ENCODE data around the gene DLST. TPM values are rescaled to one million over a fixed set of nuclear protein-coding genes. Genes with fewer than 3 reads are reported as not detected.

The DLST gene
- total RNA-seq: 10 to 100 TPM; 76.1 to 80.3 TPM
- 10 to 100 TPM; 34.7 to 69.4 TPM for polyA plus RNA-seq
- long read RNA-seq, donor 1, partial matches to known transcripts: 1 of 4 reads
- long read RNA-seq, donor 1, other reads (novel, unspliced or antisense): 1 of 4 reads
- long read RNA-seq, donor 2, partial matches to known transcripts: 3 of 6 reads
- long read RNA-seq, donor 2, other reads (novel, unspliced or antisense): 2 of 6 reads

- H3K4me1 ChIP-seq (ENCODE audit: control insufficient read depth in 1 of 2, insufficient read depth in 2 of 2, low read length in 2 of 2): peaks cover 0 to 9% of the 10 kb centered on the region in 2 donors
- intact Hi-C loops (cut with DNase I): no loop called here
Measured at GRCh38 chr14:74881431-74882102, at the start of gene DLST. TSS of gene DLST (plus strand) at chr14:74881916. CDS start at chr14:74881954, 38 bp downstream.

DNA sequence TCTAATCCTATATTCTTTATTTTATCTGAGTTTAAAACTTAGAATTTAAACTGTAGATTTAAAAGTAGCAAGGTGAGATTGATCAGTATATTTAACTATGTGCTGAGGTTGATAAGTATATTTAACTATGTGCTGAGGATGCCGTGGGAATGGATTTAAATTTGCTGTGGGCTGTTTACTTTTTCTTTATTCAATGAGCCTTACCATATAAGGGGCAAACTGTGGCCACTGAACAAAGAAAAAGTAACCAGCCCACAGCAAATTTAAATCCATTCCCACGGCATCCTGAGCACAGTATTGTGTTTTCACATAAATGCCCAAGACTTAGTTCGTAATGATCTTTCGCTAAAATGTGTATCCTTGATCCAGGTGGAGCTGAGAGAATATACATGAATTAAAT, 48.9 kb upstream of the DLST start:
- intact Hi-C loops (cut with DNase I): no loop called here
- no peak overlapping the region for H3K4me3 ChIP-seq (ENCODE audit: low read length in 2 of 2)

More at GRCh38 chr14:74881431-74882102, at the start of gene DLST:
- no peaks in the 10 kb centered on the region for H3K9me3 ChIP-seq (ENCODE audit: control insufficient read depth, low read length)
- no peaks in the 10 kb centered on the region for H3K36me3 ChIP-seq (ENCODE audit: control insufficient read depth in 1 of 2, insufficient read depth in 2 of 2, low read length in 1 of 2)
- H3K27ac ChIP-seq (ENCODE audit: low read depth in 1 of 2, low read length in 2 of 2): peak within 1 kb of the TSS; percentile 14 to 71
- DNase-seq: peak; percentile 91 to 96
- H3K4me3 ChIP-seq (ENCODE audit: low read length in 2 of 2): peak within 1 kb of the TSS; percentile 89 to 98
- peak; percentile 98 for ATAC-seq (ENCODE audit: low FRiP score)
- 0% methylated on average over 41 to 53 of the region's 53 CpGs for WGBS, 2 donors
- no peaks in the 10 kb centered on the region for H3K27me3 ChIP-seq (ENCODE audit: control insufficient read depth in 1 of 2, insufficient read depth in 2 of 2, low read length in 1 of 2)

GRCh38 chr14:74834692-74835392, 46.9 kb upstream of the DLST start:
- ATAC-seq (ENCODE audit: low FRiP score) (no peak), DNase-seq (no peak)
- WGBS, 2 donors: 58 to 75% methylated on average over 5 of the region's 5 CpGs
- intact Hi-C loops (cut with DNase I): no loop called here
- H3K4me1 ChIP-seq (ENCODE audit: control insufficient read depth in 1 of 2, insufficient read depth in 2 of 2, low read length in 2 of 2): no peaks in the 10 kb centered on the region
- no peak overlapping the region for H3K27ac ChIP-seq (ENCODE audit: low read depth in 1 of 2, low read length in 2 of 2)
- H3K9me3 ChIP-seq (ENCODE audit: control insufficient read depth, low read length): no peaks in the 10 kb centered on the region
- H3K27me3 ChIP-seq (ENCODE audit: control insufficient read depth in 1 of 2, insufficient read depth in 2 of 2, low read length in 1 of 2): no peaks in the 10 kb centered on the region
- no peak overlapping the region for H3K4me3 ChIP-seq (ENCODE audit: low read length in 2 of 2)
- peaks cover 0 to 5% of the 10 kb centered on the region in 2 donors for H3K36me3 ChIP-seq (ENCODE audit: control insufficient read depth in 1 of 2, insufficient read depth in 2 of 2, low read length in 1 of 2)

More for the DNA sequence above, 48.9 kb upstream of the DLST start:
- no peaks in the 10 kb centered on the region for H3K9me3 ChIP-seq (ENCODE audit: control insufficient read depth, low read length)
- no peaks in the 10 kb centered on the region for H3K4me1 ChIP-seq (ENCODE audit: control insufficient read depth in 1 of 2, insufficient read depth in 2 of 2, low read length in 2 of 2)
- WGBS, 2 donors: 90 to 94% methylated on average over 4 of the region's 4 CpGs
- ATAC-seq (ENCODE audit: low FRiP score): no peak
- no peak overlapping the region for H3K27ac ChIP-seq (ENCODE audit: low read depth in 1 of 2, low read length in 2 of 2)
- no peaks in the 10 kb centered on the region for H3K27me3 ChIP-seq (ENCODE audit: control insufficient read depth in 1 of 2, insufficient read depth in 2 of 2, low read length in 1 of 2)
- DNase-seq: no peak
- H3K36me3 ChIP-seq (ENCODE audit: control insufficient read depth in 1 of 2, insufficient read depth in 2 of 2, low read length in 1 of 2): peaks cover 3 to 5% of the 10 kb centered on the region in 2 donors

DNA sequence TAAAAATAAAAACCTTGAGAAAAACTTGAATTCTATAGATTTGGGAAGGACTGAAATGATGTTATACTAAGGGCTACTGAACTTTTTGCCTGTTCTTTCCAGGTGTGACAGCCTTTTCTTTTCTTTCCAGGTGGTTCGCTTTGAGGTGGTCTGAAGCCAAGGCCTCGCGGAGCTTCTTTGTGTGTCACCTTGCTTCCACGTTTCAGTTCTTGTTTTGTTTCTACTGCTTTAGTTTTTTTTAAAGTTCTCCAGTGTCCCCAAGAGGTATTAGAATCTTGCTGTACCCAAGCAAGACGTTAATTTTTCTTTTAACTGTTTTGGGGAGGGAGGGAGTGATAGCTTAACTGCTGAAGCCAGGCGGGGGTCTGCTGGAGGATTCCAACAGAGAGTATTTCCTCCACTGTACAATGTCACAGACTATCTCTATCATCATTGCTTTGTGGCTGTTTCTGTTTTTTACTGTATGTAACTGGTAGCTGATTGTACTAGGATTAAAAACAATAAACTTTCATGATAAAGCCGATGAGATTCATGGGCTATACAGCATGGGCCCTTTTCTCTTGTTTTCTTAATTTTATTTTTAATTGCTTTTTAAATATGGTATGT, 46.0 kb upstream of the DLST start:
- peaks cover 1 to 3% of the 10 kb centered on the region in 2 donors for H3K36me3 ChIP-seq (ENCODE audit: control insufficient read depth in 1 of 2, insufficient read depth in 2 of 2, low read length in 1 of 2)
- H3K4me1 ChIP-seq (ENCODE audit: control insufficient read depth in 1 of 2, insufficient read depth in 2 of 2, low read length in 2 of 2): no peaks in the 10 kb centered on the region
- ATAC-seq (ENCODE audit: low FRiP score) (no peak), DNase-seq (no peak)
- H3K4me3 ChIP-seq (ENCODE audit: low read length in 2 of 2): no peak overlapping the region
- intact Hi-C loops (cut with DNase I): no loop called here
- WGBS, 2 donors: 81 to 84% methylated on average over 7 of the region's 7 CpGs
- H3K9me3 ChIP-seq (ENCODE audit: control insufficient read depth, low read length): no peaks in the 10 kb centered on the region
- H3K27ac ChIP-seq (ENCODE audit: low read depth in 1 of 2, low read length in 2 of 2): no peak overlapping the region
- H3K27me3 ChIP-seq (ENCODE audit: control insufficient read depth in 1 of 2, insufficient read depth in 2 of 2, low read length in 1 of 2): no peaks in the 10 kb centered on the region

DNA sequence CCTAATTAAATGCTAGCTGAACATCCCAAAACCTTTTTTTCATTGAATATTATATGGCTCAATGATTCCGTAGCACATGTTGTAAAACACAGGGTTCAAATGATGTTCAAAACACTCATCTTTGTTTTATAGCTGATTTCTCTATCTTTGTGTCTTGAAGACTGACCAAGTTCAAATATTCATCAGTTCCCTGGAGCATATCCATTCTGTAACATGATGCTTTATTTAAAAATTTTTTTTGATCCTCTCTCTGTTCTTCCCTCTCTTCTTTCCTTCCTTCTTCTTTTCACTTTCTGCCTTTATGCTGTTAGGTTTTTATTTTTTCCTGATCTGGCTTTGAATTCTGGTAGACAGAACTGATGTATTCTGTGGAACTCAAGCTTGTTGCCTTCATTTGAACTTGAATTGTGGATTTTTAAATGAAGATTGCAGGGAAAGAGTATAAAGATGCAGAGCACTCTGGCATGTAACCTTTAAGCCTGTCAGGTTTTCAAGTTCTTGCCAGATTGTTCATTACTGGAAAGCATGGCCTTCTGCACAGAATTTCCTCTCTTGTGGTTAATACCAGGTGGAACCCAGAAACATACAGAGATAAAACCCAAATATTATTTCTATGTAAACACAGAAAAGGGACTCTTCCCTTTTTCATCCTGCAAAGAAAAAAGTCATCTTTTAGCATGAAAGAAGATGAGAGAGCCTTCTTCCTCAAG, 45.3 kb upstream of the DLST start:
- no peaks in the 10 kb centered on the region for H3K4me1 ChIP-seq (ENCODE audit: control insufficient read depth in 1 of 2, insufficient read depth in 2 of 2, low read length in 2 of 2)
- H3K9me3 ChIP-seq (ENCODE audit: control insufficient read depth, low read length): no peaks in the 10 kb centered on the region
- no peaks in the 10 kb centered on the region for H3K27me3 ChIP-seq (ENCODE audit: control insufficient read depth in 1 of 2, insufficient read depth in 2 of 2, low read length in 1 of 2)
- DNase-seq (no peak), ATAC-seq (ENCODE audit: low FRiP score) (no peak)
- no peak overlapping the region for H3K4me3 ChIP-seq (ENCODE audit: low read length in 2 of 2)
- 88 to 93% methylated on average over 1 of the region's 1 CpG for WGBS, 2 donors
- H3K36me3 ChIP-seq (ENCODE audit: control insufficient read depth in 1 of 2, insufficient read depth in 2 of 2, low read length in 1 of 2): peaks cover 0 to 4% of the 10 kb centered on the region in 2 donors
- H3K27ac ChIP-seq (ENCODE audit: low read depth in 1 of 2, low read length in 2 of 2): no peak overlapping the region
- intact Hi-C loops (cut with DNase I): no loop called here

DNA sequence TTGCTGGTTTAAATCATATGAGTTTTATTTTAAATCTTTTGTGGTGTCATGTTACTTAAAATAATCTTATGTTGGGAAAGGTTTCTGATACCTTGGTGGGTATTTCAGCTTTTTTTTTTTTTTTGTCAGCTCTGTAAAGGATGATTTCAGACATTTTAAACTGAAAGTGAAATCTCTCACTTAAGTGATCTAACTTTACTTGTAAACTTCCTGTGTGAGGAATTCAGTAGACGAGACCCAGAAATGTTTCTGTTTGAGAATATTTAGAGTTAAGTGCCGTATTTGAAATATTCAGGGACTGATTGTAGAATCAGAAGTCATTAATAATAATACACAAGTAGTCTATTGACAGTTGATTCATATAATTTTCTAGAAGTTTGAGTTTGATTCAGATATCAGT, 43.5 kb upstream of the DLST start:
- no peak overlapping the region for H3K27ac ChIP-seq (ENCODE audit: low read depth in 1 of 2, low read length in 2 of 2)
- ATAC-seq (ENCODE audit: low FRiP score) (no peak), DNase-seq (no peak)
- H3K4me1 ChIP-seq (ENCODE audit: control insufficient read depth in 1 of 2, insufficient read depth in 2 of 2, low read length in 2 of 2): no peaks in the 10 kb centered on the region
- H3K9me3 ChIP-seq (ENCODE audit: control insufficient read depth, low read length): no peaks in the 10 kb centered on the region
- 72 to 75% methylated on average over 2 of the region's 2 CpGs for WGBS, 2 donors
- H3K36me3 ChIP-seq (ENCODE audit: control insufficient read depth in 1 of 2, insufficient read depth in 2 of 2, low read length in 1 of 2): peaks cover 0 to 4% of the 10 kb centered on the region in 2 donors
- no peak overlapping the region for H3K4me3 ChIP-seq (ENCODE audit: low read length in 2 of 2)
- intact Hi-C loops (cut with DNase I): no loop called here
- H3K27me3 ChIP-seq (ENCODE audit: control insufficient read depth in 1 of 2, insufficient read depth in 2 of 2, low read length in 1 of 2): no peaks in the 10 kb centered on the region

DNA sequence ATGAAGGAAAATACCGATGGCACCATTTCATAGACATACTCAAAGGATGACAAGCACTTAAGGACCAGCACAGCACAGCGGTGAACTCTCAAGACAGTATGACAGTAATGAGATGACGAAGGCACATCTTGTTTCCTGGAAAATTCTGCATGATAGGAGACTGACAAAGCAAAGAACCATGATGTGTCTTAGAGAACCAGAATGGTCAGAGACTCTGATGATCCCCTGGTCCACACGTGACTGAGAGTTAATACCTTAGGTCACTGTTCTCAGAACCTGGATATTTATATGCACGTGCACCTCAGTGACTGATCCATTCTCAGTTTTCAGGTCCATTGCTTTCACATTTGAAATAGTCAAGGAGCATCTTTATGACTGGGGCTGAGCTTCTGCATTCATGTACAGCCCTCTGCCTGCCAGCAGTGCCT, 41.1 kb upstream of the DLST start:
- Histone ChIP-seq H3K4me1 (ENCODE audit: control insufficient read depth in 1 of 2, insufficient read depth in 2 of 2, low read length in 2 of 2) (no peaks in the 10 kb centered on the region), H3K9me3 (ENCODE audit: control insufficient read depth, low read length) (no peaks in the 10 kb centered on the region), H3K4me3 (ENCODE audit: low read length in 2 of 2) (no peak overlapping the region), H3K36me3 (ENCODE audit: control insufficient read depth in 1 of 2, insufficient read depth in 2 of 2, low read length in 1 of 2) (peaks cover 0 to 4% of the 10 kb centered on the region in 2 donors), H3K27ac (ENCODE audit: low read depth in 1 of 2, low read length in 2 of 2) (no peak overlapping the region), H3K27me3 (ENCODE audit: control insufficient read depth in 1 of 2, insufficient read depth in 2 of 2, low read length in 1 of 2) (no peaks in the 10 kb centered on the region)
- ATAC-seq (ENCODE audit: low FRiP score) (no peak), DNase-seq (no peak)
- intact Hi-C loops (cut with DNase I): no loop called here
- WGBS, 2 donors: 83 to 89% methylated on average over 5 of the region's 5 CpGs

Data from aorta (tissue), 5 donors.